GM12864 (cell line): ENCODE results near the gene PCDHA7.

Experiments
- DNase-seq: peaks from one replicate; pipeline ENCODE4 v3.0.0-alpha.2; 2011; ENCODE audit warnings: low read depth
- H3K4me3 ChIP-seq: 2 replicates; pipeline ENCODE4 v1.5.1; 2011; ENCODE audit warnings: mild to moderate bottlenecking, low read depth, low read length, control low read depth
- TF ChIP-seq, protein P1 (sequence below): IDR thresholded peaks from 2 replicates; pipeline ENCODE4 v1.5.1; 2011; ENCODE audit warnings: low read depth, mild to moderate bottlenecking, moderate library complexity, low read length, control low read depth, inconsistent platforms; ENCODE audit errors: missing control alignments

The PCDHA7 gene

DNA sequence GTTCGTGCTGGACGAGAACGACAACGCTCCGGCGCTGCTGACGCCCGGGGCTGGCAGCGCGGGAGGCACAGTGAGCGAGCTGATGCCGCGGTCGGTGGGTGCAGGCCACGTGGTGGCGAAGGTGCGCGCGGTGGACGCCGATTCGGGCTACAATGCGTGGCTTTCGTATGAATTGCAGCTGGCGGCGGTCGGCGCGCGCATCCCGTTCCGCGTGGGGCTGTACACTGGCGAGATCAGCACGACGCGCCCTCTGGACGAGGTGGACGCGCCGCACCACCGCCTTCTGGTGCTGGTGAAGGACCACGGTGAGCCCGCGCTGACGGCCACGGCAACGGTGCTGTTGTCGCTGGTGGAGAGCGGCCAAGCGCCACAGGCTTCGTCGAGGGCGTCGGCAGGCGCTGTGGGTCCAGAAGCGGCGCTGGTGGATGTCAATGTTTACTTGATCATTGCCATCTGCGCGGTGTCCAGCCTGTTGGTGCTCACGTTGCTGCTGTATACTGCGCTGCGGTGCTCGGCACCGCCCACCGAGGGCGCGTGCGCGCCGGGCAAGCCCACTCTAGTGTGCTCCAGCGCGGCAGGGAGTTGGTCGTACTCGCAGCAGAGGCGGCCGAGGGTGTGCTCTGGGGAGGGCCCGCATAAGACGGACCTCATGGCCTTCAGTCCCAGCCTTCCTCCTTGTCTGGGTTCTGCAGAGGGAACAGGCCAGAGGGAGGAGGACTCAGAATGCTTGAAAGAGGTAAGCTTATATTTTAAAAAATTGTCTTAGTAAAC lies 50.0 kb downstream of the PCDHA7 start:
- TF ChIP-seq, protein P1, sequence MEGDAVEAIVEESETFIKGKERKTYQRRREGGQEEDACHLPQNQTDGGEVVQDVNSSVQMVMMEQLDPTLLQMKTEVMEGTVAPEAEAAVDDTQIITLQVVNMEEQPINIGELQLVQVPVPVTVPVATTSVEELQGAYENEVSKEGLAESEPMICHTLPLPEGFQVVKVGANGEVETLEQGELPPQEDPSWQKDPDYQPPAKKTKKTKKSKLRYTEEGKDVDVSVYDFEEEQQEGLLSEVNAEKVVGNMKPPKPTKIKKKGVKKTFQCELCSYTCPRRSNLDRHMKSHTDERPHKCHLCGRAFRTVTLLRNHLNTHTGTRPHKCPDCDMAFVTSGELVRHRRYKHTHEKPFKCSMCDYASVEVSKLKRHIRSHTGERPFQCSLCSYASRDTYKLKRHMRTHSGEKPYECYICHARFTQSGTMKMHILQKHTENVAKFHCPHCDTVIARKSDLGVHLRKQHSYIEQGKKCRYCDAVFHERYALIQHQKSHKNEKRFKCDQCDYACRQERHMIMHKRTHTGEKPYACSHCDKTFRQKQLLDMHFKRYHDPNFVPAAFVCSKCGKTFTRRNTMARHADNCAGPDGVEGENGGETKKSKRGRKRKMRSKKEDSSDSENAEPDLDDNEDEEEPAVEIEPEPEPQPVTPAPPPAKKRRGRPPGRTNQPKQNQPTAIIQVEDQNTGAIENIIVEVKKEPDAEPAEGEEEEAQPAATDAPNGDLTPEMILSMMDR: no peak
- no peak for DNase-seq
- H3K4me3 ChIP-seq: no peak overlapping the region
